H1 (cell line): ENCODE results near the gene CSRP1. TPM values are rescaled to one million over a fixed set of nuclear protein-coding genes. Genes with fewer than 3 reads are reported as not detected.

Source experiments
- CTCF ChIA-PET: fragments of 300-600 bp; sonication (Branson Sonifier 250); formaldehyde crosslinking; loops from one replicate; lab custom pipeline; 2021; ENCODE audit not compliant: partially characterized antibody; lab: Charles Lee
- POLR2A ChIA-PET: fragments of 300-600 bp; sonication (Branson Sonifier 250); formaldehyde crosslinking; loops from one replicate; lab custom pipeline; 2021; ENCODE audit warnings: inconsistent platforms; ENCODE audit not compliant: partially characterized antibody; lab: Charles Lee
- DNase-seq, 2 experiments: peaks; one replicate each; pipeline versions ENCODE4 v3.0.0 to v3.0.0-alpha.2; 2010 to 2022; ENCODE audit warnings: low spot score in 2 of 2, low read depth in 1 of 2, mixed read lengths in 1 of 2
- FAIRE-seq: peaks from 2 replicates; lab custom pipeline; 2011; peaks lifted over from hg19 to GRCh38; lab: Jason Lieb, UNC
- H2AFZ ChIP-seq: 2 replicates; pipeline ENCODE4 v1.8.1; 2012; ENCODE audit warnings: low read length, inconsistent platforms
- H2AK5ac ChIP-seq: 2 replicates; pipeline ENCODE4 v1.6.1; 2013; ENCODE audit warnings: low read depth, low read length
- H2BK120ac ChIP-seq: replicated peaks from 2 replicates; pipeline ENCODE3; 2013; ENCODE audit warnings: low read depth, low read length, inconsistent platforms
- H2BK12ac ChIP-seq: 2 replicates; pipeline ENCODE4 v1.6.1; 2013; ENCODE audit warnings: low read depth, low read length
- H2BK15ac ChIP-seq: 2 replicates; pipeline ENCODE4 v1.6.1; 2013; ENCODE audit warnings: low read length
- H2BK20ac ChIP-seq: 2 replicates; pipeline ENCODE4 v1.6.1; 2013; ENCODE audit warnings: low read length
- H2BK5ac ChIP-seq: 2 replicates; pipeline ENCODE4 v1.6.1; 2013; ENCODE audit warnings: low read depth, low read length
- H3K14ac ChIP-seq: 2 replicates; pipeline ENCODE4 v1.6.1; 2013; ENCODE audit warnings: inconsistent platforms; ENCODE audit not compliant: insufficient read length
- H3K18ac ChIP-seq: 2 replicates; pipeline ENCODE4 v1.6.1; 2013; ENCODE audit warnings: low read length; ENCODE audit errors: extremely low read depth
- H3K23ac ChIP-seq: 2 replicates; pipeline ENCODE4 v1.6.1; 2013; ENCODE audit warnings: inconsistent platforms; ENCODE audit not compliant: insufficient read length
- H3K23me2 ChIP-seq: 2 replicates; pipeline ENCODE4 v1.6.1; 2013; ENCODE audit warnings: low read depth, low read length
- H3K27ac ChIP-seq: 2 replicates; pipeline ENCODE4 v1.6.1; 2011; ENCODE audit warnings: low read depth, low read length, inconsistent platforms
- H3K27me3 ChIP-seq, 4 experiments: replicated peaks in 1 of 4; 1 replicate in 1 of 4; 2 replicates in 3 of 4; pipeline versions ENCODE4 v1.6.1 to v1.8.1; 2011 to 2013; ENCODE audit warnings: low read length in 3 of 4, mild to moderate bottlenecking in 3 of 4, inconsistent platforms in 2 of 4, mixed read lengths in 2 of 4, moderate library complexity in 1 of 4; ENCODE audit not compliant: control insufficient read depth in 3 of 4, insufficient read depth in 3 of 4; ENCODE audit errors: extremely low read depth in 1 of 4
- H3K36me3 ChIP-seq, 4 experiments: 2 replicates each; pipeline versions ENCODE4 v1.6.1 to v1.8.1; 2011 to 2013; ENCODE audit warnings: mild to moderate bottlenecking in 4 of 4, low read length in 3 of 4, moderate library complexity in 2 of 4, control low read depth in 1 of 4, inconsistent platforms in 1 of 4; ENCODE audit not compliant: insufficient read depth in 4 of 4, control insufficient read depth in 2 of 4
- H3K4ac ChIP-seq: replicated peaks from 2 replicates; pipeline ENCODE3; 2013; ENCODE audit warnings: low read length, low read depth, mixed read lengths, inconsistent platforms; ENCODE audit not compliant: insufficient read length
- H3K4me1 ChIP-seq, 4 experiments: replicated peaks in 1 of 4; 1 replicate in 1 of 4; 2 replicates in 3 of 4; pipeline versions ENCODE4 v1.6.1 to v1.8.1; 2011 to 2013; ENCODE audit warnings: low read length in 3 of 4, inconsistent platforms in 2 of 4, mixed read lengths in 1 of 4; ENCODE audit not compliant: insufficient read depth in 4 of 4, control insufficient read depth in 3 of 4
- H3K4me2 ChIP-seq, 2 experiments: 2 replicates each; pipeline versions ENCODE4 v1.6.1 to v1.8.1; 2011 to 2013; ENCODE audit warnings: low read depth in 2 of 2, low read length in 2 of 2, control low read depth in 1 of 2, inconsistent platforms in 1 of 2, mild to moderate bottlenecking in 1 of 2; ENCODE audit not compliant: insufficient read depth in 1 of 2
- H3K4me3 ChIP-seq, 4 experiments: fragments of 200-600, 300-600 bp in 1 of 4; sonication (generic), shearing (Covaris generic), sonication (Bioruptor Twin) in 1 of 4; 2 replicates each; pipeline versions ENCODE4 v1.5.1 to v1.8.1; 2011 to 2016; ENCODE audit warnings: low read length in 4 of 4, low read depth in 3 of 4, control low read depth in 2 of 4, inconsistent platforms in 2 of 4, mild to moderate bottlenecking in 2 of 4, mixed read lengths in 1 of 4, moderate library complexity in 1 of 4; ENCODE audit not compliant: insufficient read depth in 2 of 4; ENCODE audit errors: extremely low read depth in 1 of 4
- H3K56ac ChIP-seq: replicated peaks from 2 replicates; pipeline ENCODE3; 2013; ENCODE audit warnings: low read depth, mild to moderate bottlenecking, mixed read lengths, low read length, inconsistent platforms; ENCODE audit not compliant: insufficient read length
- H3K79me1 ChIP-seq: 2 replicates; pipeline ENCODE4 v1.6.1; 2013; ENCODE audit warnings: low read depth, low read length, control low read depth
- H3K79me2 ChIP-seq, 2 experiments: 2 replicates each; pipeline versions ENCODE4 v1.6.1 to v1.8.1; 2012 to 2013; ENCODE audit warnings: low read length in 2 of 2, mild to moderate bottlenecking in 2 of 2, inconsistent platforms in 1 of 2; ENCODE audit not compliant: insufficient read depth in 2 of 2, control insufficient read depth in 1 of 2
- H3K9ac ChIP-seq, 4 experiments: replicated peaks in 1 of 4; 1 replicate in 1 of 4; 2 replicates in 3 of 4; pipeline versions ENCODE4 v1.6.1 to v1.8.1; 2011 to 2013; ENCODE audit warnings: low read depth in 3 of 4, low read length in 3 of 4, control low read depth in 2 of 4, mild to moderate bottlenecking in 2 of 4, moderate library complexity in 2 of 4, inconsistent platforms in 1 of 4; ENCODE audit errors: extremely low read depth in 1 of 4
- H3K9me3 ChIP-seq, 2 experiments: 2 replicates each; pipeline versions ENCODE4 v1.6.1 to v1.8.1; 2012 to 2013; ENCODE audit warnings: mild to moderate bottlenecking in 2 of 2, moderate library complexity in 2 of 2, control low read depth in 1 of 2, inconsistent platforms in 1 of 2, low read depth in 1 of 2, low read length in 1 of 2, mixed read lengths in 1 of 2; ENCODE audit not compliant: insufficient read depth in 2 of 2
- H4K20me1 ChIP-seq, 2 experiments: replicated peaks in 1 of 2; 2 replicates each; pipeline versions ENCODE3 to v1.8.1; 2011 to 2013; ENCODE audit warnings: inconsistent platforms in 2 of 2, low read length in 2 of 2, mild to moderate bottlenecking in 1 of 2; ENCODE audit not compliant: insufficient read depth in 2 of 2, control insufficient read depth in 1 of 2
- H4K5ac ChIP-seq: 2 replicates; pipeline ENCODE4 v1.6.1; 2013; ENCODE audit warnings: low read length, low read depth, mixed read lengths, inconsistent platforms; ENCODE audit not compliant: insufficient read length
- H4K8ac ChIP-seq: 2 replicates; pipeline ENCODE4 v1.8.0; 2013; ENCODE audit warnings: mild to moderate bottlenecking, moderate library complexity, low read length, inconsistent platforms; ENCODE audit not compliant: insufficient read depth; ENCODE audit errors: extremely low read depth
- H4K91ac ChIP-seq: replicated peaks from 2 replicates; pipeline ENCODE3; 2013; ENCODE audit warnings: low read length, mixed read lengths, inconsistent platforms; ENCODE audit not compliant: insufficient read length
- KDM1A ChIP-seq: fragments of 200-600, 300-600 bp; sonication (generic); IDR thresholded peaks from 2 replicates; pipeline ENCODE4 v1.7.1; 2016; ENCODE audit warnings: mild to moderate bottlenecking, low read length, borderline replicate concordance
- POU5F1 ChIP-seq: IDR thresholded peaks from 2 replicates; pipeline ENCODE4 v1.6.1; 2011; ENCODE audit warnings: low read depth, mild to moderate bottlenecking, low read length, moderate library complexity
- RAD21 ChIP-seq, 2 experiments: IDR thresholded peaks in 1 of 2; conservative IDR thresholded peaks in 1 of 2; 2 replicates each; pipeline ENCODE4 v1.6.1; 2011; ENCODE audit warnings: low read depth in 2 of 2, low read length in 2 of 2, improper control_type of control experiment in 1 of 2, inconsistent platforms in 1 of 2, mild to moderate bottlenecking in 1 of 2, moderate library complexity in 1 of 2
- SIRT6 ChIP-seq: IDR thresholded peaks from one replicate; pipeline ENCODE4 v1.7.1; 2012; ENCODE audit warnings: low read length, inconsistent platforms
- SP4 ChIP-seq: IDR thresholded peaks from 2 replicates; pipeline ENCODE4 v1.6.1; 2012; ENCODE audit warnings: low read length, inconsistent platforms
- TBP ChIP-seq: IDR thresholded peaks from 2 replicates; pipeline ENCODE4 v1.6.1; 2011; ENCODE audit warnings: low read depth, low read length, improper control_type of control experiment
- TCF12 ChIP-seq: IDR thresholded peaks from 2 replicates; pipeline ENCODE4 v1.6.1; 2011; ENCODE audit warnings: low read depth, mild to moderate bottlenecking, low read length
- WGBS, 2 experiments: shearing (Covaris generic) in 1 of 2; methylation state at CpG; one replicate each; pipeline versions ENCODE4 v1.1.6 to v1.1.7; 2013 to 2015; ENCODE audit warnings: low lambda C conversion rate in 2 of 2, mixed read lengths in 2 of 2, inconsistent platforms in 1 of 2, low coverage in 1 of 2, missing lambda C conversion rate in 1 of 2; ENCODE audit not compliant: insufficient replicate concordance in 2 of 2, insufficient coverage in 1 of 2, insufficient read length in 1 of 2; ENCODE audit errors: extremely low coverage in 1 of 2, missing lambda C conversion rate in 1 of 2; 5-methylcytosine and 5-hydroxymethylcytosine counted together
- polyA plus RNA-seq, 7 experiments: library from polyadenylated mRNA; depleted of rRNA in 3 of 7; stranded (reverse) in 5 of 7; unstranded in 2 of 7; fragments of >200 nt in 5 of 7; fragments of 200-250 nt in 2 of 7; gene quantifications; 1 replicate in 5 of 7; 2 replicates in 1 of 7; 4 replicates in 1 of 7; pipeline versions ENCODE4 v1.2.1 to v1.2.3, GENCODE V29; 2011 to 2013; ENCODE audit warnings: missing spikeins in 2 of 7, mixed read lengths in 2 of 7
- total RNA-seq: library from RNA; stranded (reverse); fragmentation: NEBNext Ultra II Directional; extraction: Animal tissue kit (Norgen Biotek cat#: 25700); gene quantifications from 2 replicates; pipeline ENCODE4 v1.2.1, GENCODE V29; 2021

Gene CSRP1
- total and polyA plus RNA-seq, 2 of the 8 experiments (the other 6 are each of a cell fraction or from before 2014, with no cell fraction given) = 14.2 to 22.3 TPM

DNA sequence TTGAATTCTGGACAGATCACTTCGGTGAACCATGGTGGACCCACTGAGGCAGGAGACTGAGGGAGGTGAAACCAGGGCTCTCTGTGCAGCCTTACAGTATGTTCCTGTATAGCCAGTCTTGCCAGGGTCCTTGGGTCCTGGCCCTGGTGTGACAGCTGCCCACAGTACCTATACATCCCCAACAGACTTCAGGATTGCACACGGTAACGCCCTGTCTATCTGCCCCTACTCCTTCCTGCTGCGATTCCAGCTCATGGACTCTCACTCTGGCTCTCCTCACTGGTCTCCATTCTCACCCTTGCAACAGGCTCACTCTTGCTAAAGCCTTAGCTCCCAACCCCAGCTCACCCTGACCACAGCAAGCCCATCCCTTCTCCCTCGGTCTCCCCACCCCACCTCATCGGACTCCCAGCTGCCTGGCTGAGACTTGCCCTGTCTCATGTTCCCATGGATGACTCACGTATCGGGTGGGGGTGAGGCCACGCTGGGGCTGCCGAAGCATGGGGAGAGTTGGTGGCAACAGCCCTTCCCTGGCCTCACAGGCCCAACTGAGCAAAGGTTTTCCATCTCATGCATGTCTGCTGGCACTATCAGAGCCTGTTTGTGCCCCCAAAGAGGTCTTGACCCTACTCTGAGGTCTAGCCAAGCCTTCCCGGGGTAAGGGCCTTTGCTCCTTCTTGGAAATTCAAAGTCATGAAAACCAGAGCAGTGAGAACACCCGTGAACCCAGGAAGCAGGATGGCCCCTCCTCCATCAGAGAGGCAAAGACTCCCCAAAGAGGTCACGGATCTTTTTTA lies 45.1 kb downstream of the CSRP1 start:
- CTCF ChIA-PET = interaction anchor here (0.8 to 12.7 kb wide), 9 partner anchors 8 to 86 kb away, joined by 3 to 155 read pairs (median 10); no protein-coding TSS in a partner anchor
- DNase-seq = no peak
- H2BK20ac ChIP-seq = no peak overlapping the region
- no peak overlapping the region for H3K27ac ChIP-seq
- no peaks in the 10 kb centered on the region for H3K23me2 ChIP-seq
- H2BK15ac ChIP-seq = no peak overlapping the region; the same call in 1 of the 2 replicates
- POLR2A ChIA-PET = interaction anchor here (0.9 to 1.9 kb wide), 6 partner anchors 9 to 85 kb away, joined by 3 to 4 read pairs (median 3); no protein-coding TSS in a partner anchor
- no peak overlapping the region for H4K5ac ChIP-seq
- no peak overlapping the region for H3K9ac ChIP-seq
- H4K8ac ChIP-seq = no peak overlapping the region
- no peak overlapping the region for H2AK5ac ChIP-seq
- peak overlapping the region; percentile 22; the same call in 1 of the 2 replicates for H2BK12ac ChIP-seq
- H3K14ac ChIP-seq = no peak overlapping the region
- no peaks in the 10 kb centered on the region for H3K27me3 ChIP-seq
- FAIRE-seq = no peak
- H3K36me3 ChIP-seq = peaks cover 3 to 12% (median 6%) of the 10 kb centered on the region in 4 experiments; a peak in 4 of 8 replicates
- no peak overlapping the region for H2AFZ ChIP-seq
- TF ChIP-seq TCF12 (no peak), RAD21 (IDR thresholded peaks at IDR 0.05 in 1 of 2, conservative IDR thresholded peaks at IDR 0.05 in 1 of 2; ENCODE audit: low read depth in 2 of 2, low read length in 2 of 2) (no peak), TBP (no peak), POU5F1 (no peak), SP4 (no peak), KDM1A (no peak), SIRT6 (no peak)
- H4K20me1 ChIP-seq = peaks cover 0 to 9% of the 10 kb centered on the region in 2 experiments
- no peak overlapping the region for H4K91ac ChIP-seq
- no peak overlapping the region for H2BK120ac ChIP-seq
- peaks cover 2% of the 10 kb centered on the region in 2 experiments; a peak in 1 of 4 replicates for H3K79me2 ChIP-seq
- H3K23ac ChIP-seq = no peak overlapping the region
- H3K18ac ChIP-seq = no peak overlapping the region
- no peak overlapping the region; the same call in 1 of the 2 replicates for H2BK5ac ChIP-seq
- no peak overlapping the region for H3K4me3 ChIP-seq
- 85% methylated on average over 13 of the region's 13 CpGs; no CpG with 5 or more reads in 1 of the 2 experiments for WGBS, 2 experiments
- peaks cover under 1 to 11% (median 3%) of the 10 kb centered on the region in 4 experiments for H3K4me1 ChIP-seq
- peak overlapping the region; percentile 13 for H3K4ac ChIP-seq
- H3K9me3 ChIP-seq = no peaks in the 10 kb centered on the region
- no peak overlapping the region for H3K56ac ChIP-seq
- peaks cover 7% of the 10 kb centered on the region for H3K79me1 ChIP-seq
- H3K4me2 ChIP-seq = no peak overlapping the region
